ENCODE results near the gene HEMK1.

HEMK1 gene

DNA sequence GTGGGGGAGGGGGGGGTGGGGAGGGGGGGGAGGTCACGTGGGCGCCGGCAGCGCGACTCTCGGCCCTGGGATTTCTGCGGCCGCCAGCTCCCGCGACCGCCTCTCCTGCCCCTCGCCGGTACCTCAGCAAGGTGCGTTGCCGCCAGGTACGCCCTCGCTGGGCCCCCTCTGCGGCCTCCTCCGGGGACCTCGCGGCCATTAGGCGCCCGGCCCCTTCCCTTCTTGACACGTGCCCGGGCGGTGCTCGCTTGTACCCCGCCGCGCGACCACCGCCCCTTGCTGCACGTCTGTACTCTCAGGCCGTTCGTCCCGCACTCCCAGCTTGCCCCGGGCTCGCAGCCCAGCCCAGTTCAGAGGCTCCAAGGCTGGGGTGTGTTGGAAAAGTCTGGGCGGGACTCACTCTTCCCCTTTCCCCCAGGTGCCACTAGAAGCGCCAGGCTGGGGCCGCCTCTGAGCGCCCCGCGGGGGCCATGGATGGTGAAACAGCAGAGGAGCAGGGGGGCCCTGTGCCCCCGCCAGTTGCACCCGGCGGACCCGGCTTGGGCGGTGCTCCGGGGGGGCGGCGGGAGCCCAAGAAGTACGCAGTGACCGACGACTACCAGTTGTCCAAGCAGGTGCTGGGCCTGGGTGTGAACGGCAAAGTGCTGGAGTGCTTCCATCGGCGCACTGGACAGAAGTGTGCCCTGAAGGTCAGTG, 47.9 kb downstream of the HEMK1 start, which contains the start of gene MAPKAPK3:
Gene MAPKAPK3, plus strand, starts transcription at position 56 of the 696 bp plus-strand sequence. Its CDS starts 415 bp downstream, at position 471.
- peak; percentile 47 for DNase-seq

DNA sequence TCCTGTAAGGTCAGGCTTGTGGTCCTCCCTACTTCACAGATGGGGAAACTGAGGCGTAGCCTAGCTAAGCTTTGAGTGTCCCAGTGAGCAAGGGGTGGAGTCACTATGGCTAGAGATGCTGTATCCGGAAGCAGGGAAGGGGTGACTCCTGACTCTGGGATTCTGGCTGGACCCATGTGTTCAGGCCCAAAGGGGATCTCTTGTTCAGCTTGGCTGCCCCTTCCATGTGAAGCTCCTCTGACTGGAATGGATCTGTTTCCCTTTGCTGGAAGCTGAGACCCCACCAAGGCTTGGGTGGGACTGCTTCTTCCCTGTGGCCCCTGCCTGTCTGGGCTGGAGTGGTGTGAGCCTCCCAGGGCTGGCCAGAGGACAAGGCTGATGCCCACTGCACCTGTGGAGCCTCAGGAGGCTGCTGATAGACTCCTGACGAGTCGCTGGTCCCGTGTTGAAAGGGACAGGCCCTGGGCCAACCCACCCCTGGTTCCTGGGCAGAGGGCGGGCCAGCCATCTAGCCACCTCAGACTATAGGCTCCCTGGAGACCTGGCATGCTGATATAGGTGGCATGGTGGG, 48.7 kb downstream of the HEMK1 start:
- peak; percentile 55 for DNase-seq

DNA sequence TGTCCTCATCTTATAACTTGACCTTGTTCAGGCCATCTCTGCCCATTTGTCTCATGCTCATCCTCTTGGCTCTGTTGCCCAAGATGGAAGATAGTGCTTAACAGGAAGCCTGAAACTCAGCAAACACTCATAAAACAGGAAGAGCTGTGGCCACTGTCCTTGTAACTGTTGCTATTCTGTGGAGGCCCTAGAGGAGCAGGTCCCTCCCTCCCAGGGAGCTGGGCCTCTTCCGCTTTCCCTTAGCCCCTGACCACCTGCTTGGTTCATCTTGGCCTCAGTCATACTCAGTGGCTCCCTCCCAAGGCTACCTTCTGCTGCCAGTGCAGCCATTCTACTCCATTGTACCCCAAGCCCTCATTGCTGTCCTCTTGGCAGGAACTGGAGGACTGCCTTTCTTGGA, 51.1 kb downstream of the HEMK1 start:
- DNase-seq = no peak

DNA sequence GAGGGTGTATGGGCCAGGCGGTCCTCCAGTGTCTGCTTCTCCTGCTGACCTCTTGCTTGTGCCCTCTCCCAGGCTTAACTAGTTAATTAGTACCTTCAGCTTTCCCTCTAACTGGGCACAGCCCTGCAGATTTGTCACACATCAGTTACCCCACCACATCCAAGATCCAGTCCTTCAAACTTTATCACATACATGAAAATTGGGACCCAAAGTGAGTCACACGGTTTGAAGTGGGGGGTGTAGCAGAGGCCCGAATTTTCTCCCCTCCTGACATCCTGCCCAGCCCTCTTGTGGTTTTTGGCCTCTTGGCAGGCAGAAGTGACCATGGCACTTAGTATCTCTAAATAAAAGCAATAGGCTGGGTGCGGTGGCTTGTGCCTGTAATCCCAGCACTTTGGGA, 51.5 kb downstream of the HEMK1 start:
- DNase-seq = no peak

DNA sequence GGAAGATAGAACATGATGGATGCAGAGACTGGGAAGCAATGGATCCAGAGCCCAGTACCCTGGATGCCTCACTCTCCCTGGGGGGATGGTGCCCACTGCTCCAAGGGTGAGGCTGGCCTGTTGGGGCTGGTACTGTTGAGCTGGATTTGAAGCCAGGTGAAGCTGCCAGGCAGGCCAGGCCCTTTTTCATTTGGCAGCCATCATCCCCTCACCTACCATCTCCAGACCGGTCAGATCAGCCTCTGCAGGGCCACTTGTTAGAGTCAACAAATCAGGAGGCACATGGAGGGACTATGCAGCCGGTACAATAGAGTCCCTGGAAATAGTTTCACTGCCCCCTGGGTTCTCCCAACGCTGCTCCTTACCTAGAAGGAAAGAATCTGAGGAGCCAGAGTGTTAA, 53.6 kb downstream of the HEMK1 start:
- DNase-seq = no peak

DNA sequence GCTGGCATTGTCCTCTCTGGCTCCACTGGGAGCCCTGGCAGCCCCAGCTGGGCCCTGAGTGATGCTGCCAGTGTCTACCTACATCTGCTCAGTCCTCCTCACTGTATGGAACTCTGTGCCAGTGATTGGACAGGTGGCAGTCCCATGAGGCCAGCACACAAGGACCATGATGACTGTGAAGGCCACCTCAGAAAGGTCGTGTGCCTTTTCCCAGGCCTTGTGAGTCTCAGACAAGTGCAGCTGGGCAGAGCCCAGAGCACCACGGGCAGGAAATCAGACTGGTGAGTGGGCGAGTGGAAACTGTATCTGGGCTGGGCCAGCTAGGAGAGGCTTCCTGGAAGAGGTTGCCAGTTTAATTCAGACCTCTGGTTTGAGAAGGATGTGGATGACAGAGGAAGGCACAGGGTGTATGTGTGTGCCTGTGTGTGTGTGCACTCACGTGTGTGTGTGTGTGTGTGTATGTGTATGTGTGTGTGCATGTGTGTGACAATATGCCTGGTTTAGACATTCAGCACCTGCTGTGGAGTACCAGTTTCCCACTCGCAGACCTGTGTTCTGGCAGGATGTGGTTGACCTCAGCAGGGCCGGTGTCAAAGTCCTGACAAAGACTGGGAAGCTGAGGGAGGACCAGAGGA, 54.6 kb downstream of the HEMK1 start:
- peak; percentile 75 for DNase-seq

DNA sequence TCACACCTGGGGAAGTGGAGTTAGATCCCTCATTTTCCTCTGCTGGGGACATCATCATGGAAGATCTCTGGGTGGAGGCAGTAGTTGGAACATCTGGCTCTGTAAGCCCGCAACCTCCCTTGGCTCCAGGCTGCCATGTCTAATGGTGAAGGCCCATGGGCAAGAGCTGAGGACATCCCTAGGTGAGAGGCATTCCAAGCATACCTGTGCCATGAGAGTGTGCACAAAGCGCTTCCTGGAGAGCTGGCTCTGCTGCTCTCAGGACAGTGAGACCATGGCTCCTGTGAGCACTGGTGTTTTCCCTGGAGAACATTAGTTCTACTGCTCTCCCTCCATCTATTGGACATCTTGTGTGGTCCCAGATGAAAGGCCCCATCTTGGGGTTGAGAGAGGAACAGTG, 55.3 kb downstream of the HEMK1 start:
- no peak for DNase-seq

DNA sequence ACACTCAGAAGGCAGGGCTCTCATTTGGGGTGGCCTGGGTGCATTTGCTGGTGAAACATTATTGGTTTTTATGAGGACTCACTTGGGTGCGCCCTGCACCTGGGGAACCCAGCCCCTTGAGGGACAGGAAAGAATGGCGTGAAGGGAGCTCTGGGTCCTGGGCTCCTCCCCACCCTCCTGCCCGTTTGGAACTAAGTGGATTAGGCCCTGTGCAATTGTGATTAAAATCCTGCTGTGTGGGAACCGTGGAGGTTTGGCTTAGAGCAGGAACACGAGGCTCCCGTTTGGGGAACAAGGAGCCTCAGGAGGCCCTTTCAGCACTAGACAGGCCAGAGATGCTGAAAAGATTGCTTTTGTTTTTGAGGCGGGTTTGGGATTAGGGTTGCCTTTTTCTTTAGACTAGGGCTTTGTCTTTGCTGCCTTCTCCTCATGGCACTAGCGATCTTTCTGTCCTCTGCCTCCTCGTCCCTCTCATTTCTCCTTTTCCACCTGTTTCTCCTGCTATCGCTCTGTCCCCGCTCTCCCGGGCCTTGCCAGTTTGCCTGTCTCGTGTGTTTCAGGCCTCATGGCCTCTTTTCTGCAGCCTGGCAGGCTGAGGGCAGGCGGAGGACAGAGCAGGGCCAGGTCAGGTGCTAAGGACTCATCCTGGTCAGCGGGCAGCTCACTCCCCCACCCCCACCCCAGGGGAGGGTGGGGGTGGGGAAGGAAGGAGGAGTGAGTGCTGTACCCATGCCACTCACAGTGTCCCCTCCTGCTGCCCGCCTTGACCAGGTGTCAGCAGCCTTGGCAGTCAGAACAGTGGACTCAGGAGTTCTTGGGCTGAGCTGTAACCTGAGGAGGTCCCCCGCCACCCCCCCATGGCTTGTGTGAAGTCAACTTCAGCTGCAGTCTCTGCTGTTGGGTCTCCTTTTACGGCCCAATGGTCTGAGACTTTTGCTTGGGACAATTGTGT, 56.2 kb downstream of the HEMK1 start:
- no peak for DNase-seq

DNA sequence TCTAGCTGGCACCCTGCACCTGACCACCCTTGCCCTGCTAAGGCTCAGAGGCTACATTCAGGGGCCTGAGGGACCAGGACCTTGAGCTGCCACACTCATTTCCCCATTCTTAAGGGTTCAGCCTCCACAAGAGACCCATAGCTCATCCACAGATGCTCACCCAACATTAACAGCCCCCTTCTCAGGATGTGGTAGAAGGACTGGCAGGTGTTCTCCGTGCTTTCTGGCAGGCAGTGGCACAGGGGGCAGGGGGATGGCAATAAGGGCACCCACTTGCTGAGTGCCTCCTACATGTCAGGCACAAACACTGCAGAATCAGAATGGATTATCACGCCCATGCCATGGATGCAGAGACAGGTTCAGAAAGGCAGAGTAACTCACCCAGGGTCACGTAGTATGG, 57.1 kb downstream of the HEMK1 start:
- DNase-seq = no peak

DNA sequence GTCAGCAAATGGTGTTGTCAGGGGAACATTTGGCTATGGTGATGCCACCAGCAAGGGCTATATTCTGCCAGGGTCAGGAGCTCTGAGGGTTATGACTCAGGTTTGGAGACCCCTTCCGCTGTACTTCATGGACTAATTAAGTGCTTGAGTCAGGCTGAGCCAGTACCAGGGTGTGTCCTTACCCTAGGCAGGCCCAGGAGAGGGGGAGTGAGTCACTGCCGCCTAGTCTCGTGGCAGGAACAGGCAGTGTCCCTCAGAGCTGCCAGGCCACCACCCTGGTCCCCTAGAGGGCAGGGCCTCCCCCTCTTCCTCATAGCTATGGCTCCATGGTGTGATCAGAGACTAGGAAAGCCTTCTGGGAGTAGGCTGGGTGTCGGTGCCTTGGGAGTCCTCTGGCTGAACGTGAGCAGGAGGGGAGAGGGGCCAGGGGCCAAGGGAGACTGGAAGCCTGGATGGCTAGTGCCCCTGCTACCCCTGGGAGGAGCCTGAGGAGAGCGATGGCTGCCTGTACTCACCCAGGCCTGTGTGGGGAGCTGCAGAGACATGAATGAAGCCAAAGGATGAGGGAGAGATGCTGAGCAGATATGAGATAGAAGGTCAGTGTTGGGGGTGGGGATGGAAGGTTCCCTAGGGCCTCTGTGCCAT, 58.2 kb downstream of the HEMK1 start:
- peak; percentile 54 for DNase-seq

DNA sequence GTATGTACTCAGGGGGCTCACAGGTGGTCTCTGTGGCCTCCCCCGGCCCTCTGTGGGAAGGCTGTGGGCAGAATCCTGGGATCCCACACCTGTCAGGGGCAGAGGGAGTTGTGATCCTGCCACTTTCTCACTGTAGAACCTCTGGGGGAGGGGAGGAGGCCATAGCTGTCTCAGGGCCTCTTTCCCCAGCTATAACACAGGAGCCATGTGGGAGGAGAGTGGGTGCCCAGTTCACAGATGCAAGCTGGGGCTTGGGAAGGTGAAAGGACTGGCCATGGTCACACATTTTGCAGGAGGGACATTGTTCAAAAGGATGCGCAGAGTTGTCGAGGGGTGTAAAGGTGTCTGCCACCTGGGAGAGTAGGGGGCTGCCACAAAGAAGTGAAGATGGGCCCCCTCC, 59.3 kb downstream of the HEMK1 start:
- DNase-seq = no peak

DNA sequence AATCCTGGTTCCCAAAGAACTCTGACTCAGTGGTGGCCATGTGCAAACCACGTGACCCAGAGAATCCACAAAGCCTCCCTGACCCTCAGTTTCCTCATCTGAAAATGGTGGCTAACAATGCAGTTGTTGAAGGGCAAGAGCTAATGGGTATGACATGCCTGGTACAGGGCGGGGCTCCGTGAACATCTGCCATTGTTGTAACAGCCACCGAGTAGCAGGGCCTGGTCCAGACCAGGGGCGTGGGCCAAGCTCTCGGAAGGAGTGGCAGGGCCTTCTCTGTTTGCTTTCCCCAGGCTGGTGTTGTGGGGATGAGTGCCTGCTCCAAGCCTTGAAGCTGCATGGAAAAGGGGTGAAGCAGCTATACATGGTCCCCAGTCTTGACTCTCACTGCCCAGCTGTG, 61.1 kb downstream of the HEMK1 start:
- DNase-seq = no peak

DNA sequence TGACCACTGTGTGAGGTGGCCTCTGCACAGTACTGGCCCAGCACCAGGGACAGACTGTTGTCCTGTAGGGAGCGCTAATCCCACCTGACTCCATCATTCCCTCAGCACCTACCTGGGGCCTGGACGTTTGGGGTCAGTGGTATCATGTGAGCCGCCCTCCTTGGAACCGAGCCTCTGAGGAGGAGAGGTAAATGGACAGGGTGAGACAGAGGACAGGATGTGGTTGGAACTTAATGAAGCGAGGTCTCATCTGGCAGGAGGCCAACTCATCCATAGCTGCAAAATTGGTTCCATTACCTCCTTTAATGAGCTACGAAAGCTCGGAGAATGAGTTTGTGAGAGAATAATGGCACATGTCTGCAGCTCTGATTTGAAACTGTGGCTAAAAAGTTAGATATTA, 61.6 kb downstream of the HEMK1 start:
- no peak for DNase-seq

DNA sequence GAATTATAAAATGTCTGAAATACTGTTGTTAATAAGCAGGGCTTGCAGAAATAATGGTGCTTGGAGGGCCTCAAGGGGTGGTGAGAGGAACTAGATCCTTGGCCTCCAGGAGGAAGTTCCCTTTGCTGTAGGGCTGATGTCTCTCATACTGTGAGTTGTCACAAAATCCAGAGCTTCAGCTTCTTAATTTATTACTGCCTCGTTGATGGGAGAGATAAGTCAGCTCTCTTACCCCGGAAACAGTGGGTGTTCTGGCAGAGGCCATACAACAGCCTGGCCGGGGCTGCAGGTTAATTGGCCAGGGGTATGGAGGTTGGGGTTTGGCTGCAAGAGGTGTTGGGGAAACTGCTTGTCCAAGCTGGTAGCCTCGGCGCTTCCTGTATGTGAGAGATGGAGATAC, 63.1 kb downstream of the HEMK1 start:
- no peak for DNase-seq

DNA sequence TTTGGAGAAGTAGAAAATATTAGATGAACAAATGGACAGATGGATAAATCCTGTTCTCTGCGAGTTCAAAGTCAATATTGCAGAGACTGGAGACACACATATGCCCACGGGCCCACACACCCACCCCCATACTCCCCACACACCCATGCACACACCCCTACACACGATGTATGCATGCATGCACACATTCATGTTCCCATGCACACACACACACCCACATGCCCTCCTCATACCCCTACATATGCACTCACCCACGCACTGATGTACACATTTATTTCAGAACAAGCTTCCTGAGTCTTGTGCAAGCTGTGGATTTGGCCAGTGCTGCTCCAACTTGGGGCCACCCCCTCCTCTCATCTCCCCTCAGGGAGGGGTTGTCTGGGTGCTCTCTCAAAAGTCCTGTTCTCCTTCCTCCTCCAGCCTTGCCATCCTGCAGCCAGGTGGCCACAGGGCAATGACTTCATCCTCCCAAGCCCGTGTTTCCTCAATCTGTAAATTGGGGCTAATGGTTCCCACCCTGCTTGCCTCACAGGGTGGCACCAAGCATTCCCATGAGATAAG, 64.0 kb downstream of the HEMK1 start:
- DNase-seq = no peak

DNA sequence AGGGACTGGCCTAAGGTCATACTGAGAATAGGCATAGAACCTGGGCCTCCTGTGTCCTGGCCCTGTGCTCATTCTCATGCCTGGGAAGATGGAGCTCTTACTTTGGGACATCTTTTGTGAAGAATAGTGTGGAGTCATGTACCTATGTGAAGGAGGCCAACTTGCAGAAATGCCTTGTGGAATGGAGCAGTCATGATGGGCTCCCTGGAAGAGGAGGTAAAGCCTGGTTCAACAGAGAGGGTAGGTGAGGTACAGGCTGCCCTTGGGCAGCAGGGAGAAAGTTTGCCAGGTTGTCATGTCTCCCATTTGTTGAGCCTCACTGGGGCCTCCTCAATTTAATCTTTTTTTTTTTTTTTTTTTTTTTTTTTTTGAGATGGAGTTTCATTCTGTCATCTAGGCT, 65.7 kb downstream of the HEMK1 start:
- DNase-seq = no peak

DNA sequence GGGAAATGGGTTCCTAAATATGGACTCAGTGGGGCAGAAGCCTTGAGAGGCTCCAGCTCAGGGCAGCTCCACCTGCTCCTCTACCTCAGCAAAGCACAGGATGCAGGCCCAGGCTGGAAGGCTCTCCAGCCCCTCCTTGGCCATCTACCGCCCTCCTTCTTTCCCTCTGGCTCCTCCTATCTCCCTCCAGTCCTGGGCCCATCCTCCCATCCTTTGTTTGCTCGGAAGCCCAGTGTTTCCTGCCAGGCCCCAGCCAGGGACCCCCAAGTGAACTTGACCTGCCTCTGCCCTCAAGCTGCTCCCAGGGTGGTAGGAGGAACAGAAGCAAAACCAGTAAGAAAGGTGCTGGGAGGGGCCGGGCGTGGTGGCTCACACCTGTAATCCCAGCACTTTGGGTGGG, 67.7 kb downstream of the HEMK1 start:
- DNase-seq = no peak

DNA sequence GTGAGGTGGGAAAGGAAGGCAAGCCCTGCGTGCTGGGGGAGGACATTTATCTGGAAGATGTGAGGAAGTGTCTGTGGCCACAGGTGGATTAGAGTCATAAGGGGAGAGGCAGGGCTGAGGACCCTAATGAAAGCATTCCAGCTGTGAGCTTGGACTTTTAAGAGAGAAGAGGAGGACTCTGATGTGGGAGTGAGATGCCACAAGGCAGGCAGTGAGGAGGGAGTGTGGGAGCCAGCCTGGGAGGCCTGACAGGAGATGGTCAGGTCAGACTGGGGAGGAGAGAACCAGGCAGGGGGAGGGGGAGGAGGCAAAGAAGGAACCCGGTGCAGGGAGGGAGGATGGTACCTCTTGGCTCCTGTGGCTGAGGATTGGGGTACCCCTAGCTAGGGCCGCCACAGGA, 68.6 kb downstream of the HEMK1 start:
- no peak for DNase-seq

DNA sequence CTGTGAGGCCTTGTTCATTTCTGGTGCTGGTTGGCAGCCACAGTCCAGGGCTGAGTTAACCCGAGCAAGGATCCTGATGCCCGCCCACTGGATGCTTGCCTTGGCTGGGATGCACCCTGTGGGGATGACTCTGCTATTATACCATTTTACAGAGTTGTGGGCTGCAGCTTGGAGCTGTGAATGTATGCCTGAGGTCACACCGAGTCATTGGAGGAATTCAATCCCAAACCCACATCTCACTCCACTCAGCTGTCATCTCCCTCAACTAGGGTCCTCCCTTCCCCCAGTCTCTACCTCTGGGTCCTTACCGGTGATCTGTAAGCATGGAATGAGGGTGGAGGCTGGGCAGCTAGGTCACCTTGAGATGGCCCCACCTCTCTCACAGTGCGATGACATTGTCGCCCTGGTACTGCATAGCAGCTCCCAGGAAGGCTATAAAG, 69.8 kb downstream of the HEMK1 start:
- DNase-seq = no peak

DNA sequence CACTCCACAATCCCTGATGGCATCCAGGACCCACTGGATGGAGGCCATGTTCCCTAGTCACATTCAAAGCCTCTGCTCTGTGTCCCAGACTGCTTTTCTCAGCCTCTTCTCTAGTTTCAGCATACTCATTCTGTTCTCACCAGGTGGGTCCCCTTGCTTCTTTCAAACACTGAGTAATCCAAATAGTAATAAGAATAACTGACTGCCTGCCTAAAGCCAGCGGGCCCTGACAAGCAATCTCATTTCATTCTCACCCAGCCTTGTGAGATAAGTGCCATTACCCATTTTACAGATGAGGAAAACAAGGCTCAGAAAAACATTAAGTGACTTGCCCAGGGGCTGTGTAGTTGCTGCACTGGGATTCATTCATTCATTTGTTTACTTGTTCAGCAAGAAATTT, 73.1 kb downstream of the HEMK1 start:
- DNase-seq = no peak

DNA sequence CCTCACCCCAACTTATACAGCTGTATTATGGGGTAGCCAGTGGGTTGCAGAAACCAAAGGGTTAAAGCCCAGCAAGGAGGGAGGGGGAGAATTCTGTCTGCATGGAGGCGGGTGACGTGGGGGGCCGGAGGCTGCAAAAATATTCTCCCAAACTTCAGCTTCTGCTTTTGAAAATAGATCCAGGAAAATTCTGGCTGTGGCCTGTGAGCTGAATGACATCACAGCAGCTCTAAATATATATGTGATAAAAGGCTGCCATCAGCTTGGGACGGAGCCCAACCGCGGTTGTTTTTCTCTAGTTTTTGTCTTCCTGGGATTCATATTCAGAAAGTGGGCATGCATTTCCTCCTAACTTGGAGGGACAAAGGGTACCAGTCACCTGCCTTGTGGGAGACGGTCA, 75.2 kb downstream of the HEMK1 start:
- DNase-seq = no peak

DNA sequence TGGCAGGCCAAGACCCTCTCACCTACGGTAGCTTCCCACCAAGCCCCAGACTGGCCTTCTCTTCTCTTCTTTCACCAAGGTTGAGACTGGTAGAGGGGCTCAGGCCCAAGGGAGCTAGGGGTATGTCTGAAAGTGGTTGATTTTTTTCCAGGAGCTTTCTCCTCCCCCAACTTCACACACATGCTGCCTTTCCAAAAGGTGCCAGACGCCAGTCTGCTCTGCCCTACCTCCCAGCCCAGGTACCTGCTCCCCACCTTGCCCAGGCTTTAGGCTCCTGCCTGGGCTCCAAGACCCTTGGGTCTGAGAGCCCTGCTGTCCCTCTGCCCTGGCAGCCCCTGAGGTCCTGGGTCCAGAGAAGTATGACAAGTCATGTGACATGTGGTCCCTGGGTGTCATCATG, 76.1 kb downstream of the HEMK1 start:
- no peak for DNase-seq

All from activated CD4-positive, alpha-beta T cell treated with anti-CD3 and anti-CD28 coated beads for 48 hours (primary cell).